ENCODE results near the gene MYO5B. TPM values are rescaled to one million over a fixed set of nuclear protein-coding genes. Genes with fewer than 3 reads are reported as not detected.

Gene MYO5B
- polyA plus RNA-seq, 2 of the 4 experiments (the other 2 are of a cell fraction): 6.4 to 18.4 TPM

DNA sequence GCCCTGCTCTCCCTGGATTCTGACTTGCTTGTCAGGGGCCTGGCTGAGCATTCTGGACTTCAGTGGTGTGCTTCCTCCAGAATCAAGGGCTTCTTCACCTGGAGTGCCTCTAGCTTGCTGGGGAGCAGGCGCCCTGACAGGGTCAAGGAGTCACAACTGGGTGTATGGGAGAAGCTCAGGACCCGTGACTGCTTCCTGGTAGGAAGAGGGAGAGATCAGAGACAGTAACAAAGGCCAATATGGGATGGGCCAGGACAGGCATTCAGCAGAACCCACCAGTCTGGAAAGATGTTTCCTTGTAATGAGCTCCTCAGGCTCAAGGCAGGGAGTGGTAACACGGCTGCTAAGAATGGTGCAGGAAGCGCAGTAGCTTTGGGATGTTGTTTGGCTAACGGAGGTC is 277.2 kb downstream of the MYO5B start:
- FAIRE-seq: no peak
- CTCF ChIA-PET: interaction anchor here (1.0 kb wide), 1 partner anchor 348 kb away, joined by 3 read pairs; no protein-coding TSS in a partner anchor
- POLR2A ChIA-PET: no interaction called here

DNA sequence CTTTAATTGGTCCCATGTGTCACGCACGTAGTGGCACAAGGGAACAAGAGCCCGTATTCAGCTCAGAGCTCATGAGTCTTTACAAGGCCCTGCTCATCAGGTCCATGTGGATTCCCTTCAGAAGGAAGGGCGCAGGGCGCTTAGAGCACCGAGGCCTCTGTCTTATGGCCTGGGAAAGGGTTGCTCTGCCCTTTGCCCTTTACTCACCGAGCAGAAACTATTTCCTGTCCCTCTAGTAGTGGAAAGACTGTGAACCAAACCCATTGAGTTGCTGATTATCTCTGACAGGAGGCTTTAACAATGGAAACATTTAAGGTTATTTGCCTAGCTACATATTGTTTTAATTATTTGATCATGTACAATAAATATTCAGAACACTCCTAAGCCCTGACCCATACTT is 279.6 kb downstream of the MYO5B start:
- no peak for FAIRE-seq
- Histone ChIP-seq H3K4me2 (no peak overlapping the region), H3K27ac (no peak overlapping the region), H3K9me3 (no peaks in the 10 kb centered on the region), H3K4me1 (no peaks in the 10 kb centered on the region), H3K4me3 (no peak overlapping the region)
- POLR2A ChIA-PET: no interaction called here
- WGBS (ENCODE audit: missing lambda C conversion rate): 72% methylated on average over 4 of the region's 7 CpGs
- CTCF ChIA-PET: no interaction called here
- ATAC-seq: no peak
- DNase-seq (ENCODE audit: low read depth in 1 of 2, low spot score in 1 of 2): no peak
- TF ChIP-seq ESRRA (IDR thresholded peaks at IDR 0.05; ENCODE audit: borderline replicate concordance, low read length) (no peak), KDM5A (IDR thresholded peaks at IDR 0.05) (no peak), POLR2AphosphoS2 (conservative IDR thresholded peaks at IDR 0.05; ENCODE audit: low read length) (no peak), EHMT2 (IDR thresholded peaks at IDR 0.05; ENCODE audit: low read depth) (no peak), HOXB13 (CRISPR knock-in tag; IDR thresholded peaks at IDR 0.05; ENCODE audit: low read depth) (no peak), HDAC2 (IDR thresholded peaks at IDR 0.05) (no peak), SMC3 (IDR thresholded peaks at IDR 0.05) (no peak), HOXA7 (CRISPR knock-in tag; IDR thresholded peaks at IDR 0.05) (no peak)
- TF ChIP-seq, protein P1, sequence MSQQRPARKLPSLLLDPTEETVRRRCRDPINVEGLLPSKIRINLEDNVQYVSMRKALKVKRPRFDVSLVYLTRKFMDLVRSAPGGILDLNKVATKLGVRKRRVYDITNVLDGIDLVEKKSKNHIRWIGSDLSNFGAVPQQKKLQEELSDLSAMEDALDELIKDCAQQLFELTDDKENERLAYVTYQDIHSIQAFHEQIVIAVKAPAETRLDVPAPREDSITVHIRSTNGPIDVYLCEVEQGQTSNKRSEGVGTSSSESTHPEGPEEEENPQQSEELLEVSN (IDR thresholded peaks at IDR 0.05; ENCODE audit: borderline replicate concordance, low read depth): no peak
- TF ChIP-seq, protein P2, sequence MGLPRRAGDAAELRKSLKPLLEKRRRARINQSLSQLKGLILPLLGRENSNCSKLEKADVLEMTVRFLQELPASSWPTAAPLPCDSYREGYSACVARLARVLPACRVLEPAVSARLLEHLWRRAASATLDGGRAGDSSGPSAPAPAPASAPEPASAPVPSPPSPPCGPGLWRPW (IDR thresholded peaks at IDR 0.05): no peak

More for the DNA sequence above, 277.2 kb downstream of the MYO5B start:
- ATAC-seq (no peak), DNase-seq (ENCODE audit: low read depth in 1 of 2, low spot score in 1 of 2) (no peak)
- Histone ChIP-seq H3K4me2 (no peak overlapping the region), H3K4me3 (no peak overlapping the region), H3K27ac (no peak overlapping the region), H3K4me1 (no peaks in the 10 kb centered on the region), H3K9me3 (no peaks in the 10 kb centered on the region)
- 39% methylated on average over 5 of the region's 5 CpGs for WGBS (ENCODE audit: missing lambda C conversion rate)
- TF ChIP-seq CBX8 (IDR thresholded peaks at IDR 0.05): no peak
- TF ChIP-seq SREBF2 (IDR thresholded peaks at IDR 0.05): no peak
- TF ChIP-seq RAD21 (conservative IDR thresholded peaks at IDR 0.05 in 1 of 2, IDR thresholded peaks at IDR 0.05 in 1 of 2): no peak
- TF ChIP-seq CHD4 (IDR thresholded peaks at IDR 0.05; ENCODE audit: borderline replicate concordance): no peak
- TF ChIP-seq POLR2A (IDR thresholded peaks at IDR 0.05; ENCODE audit: low read length): no peak

GRCh38 chr18:49913221-49913620 is 281.7 kb downstream of the MYO5B start:
- ATAC-seq (no peak), FAIRE-seq (no peak), DNase-seq (ENCODE audit: low read depth in 1 of 2, low spot score in 1 of 2) (no peak)
- no peaks in the 10 kb centered on the region for H3K9me3 ChIP-seq
- ChIA-PET CTCF (no interaction called here), POLR2A (no interaction called here)
- H3K27ac ChIP-seq: no peak overlapping the region
- TF ChIP-seq HDAC2 (IDR thresholded peaks at IDR 0.05) (no peak), ZNF302 (CRISPR knock-in tag; IDR thresholded peaks at IDR 0.05) (no peak), NR3C1 (IDR thresholded peaks at IDR 0.05) (no peak), MAFK (IDR thresholded peaks at IDR 0.05; ENCODE audit: partially characterized antibody) (peak; percentile 48), SMC3 (IDR thresholded peaks at IDR 0.05) (no peak), ZC3H11A (IDR thresholded peaks at IDR 0.05) (no peak)
- TF ChIP-seq, protein P2 (IDR thresholded peaks at IDR 0.05): no peak
- no peak overlapping the region for H3K4me2 ChIP-seq
- H3K4me3 ChIP-seq: no peak overlapping the region
- H3K4me1 ChIP-seq: no peaks in the 10 kb centered on the region
- 38% methylated on average over 3 of the region's 3 CpGs for WGBS (ENCODE audit: missing lambda C conversion rate)

DNA sequence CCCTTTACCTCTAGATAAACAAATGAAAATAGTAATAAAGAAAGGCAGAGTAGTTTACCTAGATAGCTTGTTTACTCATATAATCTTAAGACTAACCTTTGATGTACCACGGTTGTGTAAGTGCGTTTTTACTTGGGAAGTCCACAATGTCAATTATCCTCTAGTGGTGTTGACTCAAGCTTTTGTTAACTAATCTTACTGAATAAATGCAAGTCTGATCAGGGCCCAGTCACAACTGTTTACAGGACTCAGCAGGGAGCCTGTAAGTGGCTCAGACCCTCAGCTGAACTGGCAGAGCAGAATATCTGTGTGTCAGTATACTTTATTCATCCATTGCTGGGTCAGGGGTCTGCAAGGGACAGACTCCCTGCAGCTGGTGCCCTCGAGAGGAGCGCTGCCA is 283.5 kb downstream of the MYO5B start:
- no peak for ATAC-seq
- Histone ChIP-seq H3K27ac (no peak overlapping the region), H3K9me3 (no peaks in the 10 kb centered on the region), H3K4me3 (no peak overlapping the region), H3K4me1 (no peaks in the 10 kb centered on the region), H3K4me2 (no peak overlapping the region)
- no peak for FAIRE-seq
- DNase-seq (ENCODE audit: low read depth in 1 of 2, low spot score in 1 of 2): no peak
- TF ChIP-seq HOXB13 (CRISPR knock-in tag; IDR thresholded peaks at IDR 0.05; ENCODE audit: low read depth) (no peak), HEYL (CRISPR knock-in tag; IDR thresholded peaks at IDR 0.05) (no peak), SREBF2 (IDR thresholded peaks at IDR 0.05) (no peak), EHMT2 (IDR thresholded peaks at IDR 0.05; ENCODE audit: low read depth) (no peak), ZFP36 (IDR thresholded peaks at IDR 0.05; ENCODE audit: borderline replicate concordance, partially characterized antibody) (no peak), JUNB (IDR thresholded peaks at IDR 0.05) (no peak), NR3C1 (IDR thresholded peaks at IDR 0.05) (no peak), ELK1 (IDR thresholded peaks at IDR 0.05; ENCODE audit: low read depth, low read length) (no peak), RCOR1 (IDR thresholded peaks at IDR 0.05; ENCODE audit: low read depth, low read length) (no peak), KDM1A (IDR thresholded peaks at IDR 0.05; ENCODE audit: low read depth) (no peak), RAD21 (conservative IDR thresholded peaks at IDR 0.05 in 1 of 2, IDR thresholded peaks at IDR 0.05 in 1 of 2) (no peak), ZNF302 (CRISPR knock-in tag; IDR thresholded peaks at IDR 0.05) (no peak), HOXB5 (CRISPR knock-in tag; IDR thresholded peaks at IDR 0.05) (no peak), MAFK (IDR thresholded peaks at IDR 0.05; ENCODE audit: partially characterized antibody) (no peak), TFCP2L1 (CRISPR knock-in tag; IDR thresholded peaks at IDR 0.05) (no peak)
- TF ChIP-seq, protein P3, sequence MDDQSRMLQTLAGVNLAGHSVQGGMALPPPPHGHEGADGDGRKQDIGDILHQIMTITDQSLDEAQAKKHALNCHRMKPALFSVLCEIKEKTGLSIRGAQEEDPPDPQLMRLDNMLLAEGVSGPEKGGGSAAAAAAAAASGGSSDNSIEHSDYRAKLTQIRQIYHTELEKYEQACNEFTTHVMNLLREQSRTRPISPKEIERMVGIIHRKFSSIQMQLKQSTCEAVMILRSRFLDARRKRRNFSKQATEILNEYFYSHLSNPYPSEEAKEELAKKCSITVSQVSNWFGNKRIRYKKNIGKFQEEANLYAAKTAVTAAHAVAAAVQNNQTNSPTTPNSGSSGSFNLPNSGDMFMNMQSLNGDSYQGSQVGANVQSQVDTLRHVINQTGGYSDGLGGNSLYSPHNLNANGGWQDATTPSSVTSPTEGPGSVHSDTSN (IDR thresholded peaks at IDR 0.05): no peak
- TF ChIP-seq, protein P4, sequence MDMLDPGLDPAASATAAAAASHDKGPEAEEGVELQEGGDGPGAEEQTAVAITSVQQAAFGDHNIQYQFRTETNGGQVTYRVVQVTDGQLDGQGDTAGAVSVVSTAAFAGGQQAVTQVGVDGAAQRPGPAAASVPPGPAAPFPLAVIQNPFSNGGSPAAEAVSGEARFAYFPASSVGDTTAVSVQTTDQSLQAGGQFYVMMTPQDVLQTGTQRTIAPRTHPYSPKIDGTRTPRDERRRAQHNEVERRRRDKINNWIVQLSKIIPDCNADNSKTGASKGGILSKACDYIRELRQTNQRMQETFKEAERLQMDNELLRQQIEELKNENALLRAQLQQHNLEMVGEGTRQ (IDR thresholded peaks at IDR 0.05): no peak
- POLR2A ChIA-PET: no interaction called here
- CTCF ChIA-PET: interaction anchor here (1.2 kb wide), 1 partner anchor 31 kb away, joined by 3 read pairs; no protein-coding TSS in a partner anchor
- WGBS (ENCODE audit: missing lambda C conversion rate): 33% methylated on average over 4 of the region's 4 CpGs

Measured in A549 (cell line).